K562 (cell line): Measurements from ENCODE around the gene IP6K1. TPM values are rescaled to one million over a fixed set of nuclear protein-coding genes. Genes with fewer than 3 reads are reported as not detected.

Experiments used
- ATAC-seq: fragments of 200-7000 bp; cut with Tn5 transposase; 3 replicates; pipeline ENCODE4 v1.9.1; 2020; ENCODE audit warnings: moderate library complexity
- BruUV-seq: library from RNA; stranded (reverse); fragments of 400-500 nt; replicated peaks from 2 replicates; lab custom pipeline; 2021; lab: Mats Ljungman, UMichigan
- CTCF ChIA-PET: fragments of 300-600 bp; formaldehyde crosslinking; extraction: SDS; loops from one replicate; lab custom pipeline; 2021; ENCODE audit warnings: low intra/inter-chr PET ratio; lab: Yijun Ruan, JAX
- POLR2A ChIA-PET: fragments of 300-600, 350-650 bp; sonication (Branson Sonifier 250); formaldehyde crosslinking; extraction: SDS; loops from one replicate; lab custom pipeline; 2021; ENCODE audit warnings: antibody characterized with exemption, inconsistent platforms; lab: Yijun Ruan, JAX
- DNase-seq, 4 experiments: peaks; one replicate each; pipeline versions ENCODE4 v3.0.0 to v3.0.0-alpha.2; 2011 to 2018; ENCODE audit warnings: low spot score in 3 of 4, mixed read lengths in 3 of 4; ENCODE audit errors: extremely low read depth in 1 of 4
- FAIRE-seq: peaks from 2 replicates; lab custom pipeline; 2011; peaks lifted over from hg19 to GRCh38; lab: Jason Lieb, UNC
- H2AFZ ChIP-seq: 2 replicates; pipeline ENCODE4 v1.6.0; 2011; ENCODE audit warnings: low read depth, low read length, control low read depth, inconsistent platforms
- H3K27ac ChIP-seq: fragments of 200-600 bp; 3 replicates; pipeline ENCODE4 v1.8.0; 2011; ENCODE audit warnings: low read depth, mild to moderate bottlenecking, control low read depth, inconsistent platforms, low read length, moderate library complexity, mixed read lengths; ENCODE audit errors: extremely low read depth
- H3K27me3 ChIP-seq, 2 experiments: fragments of 300-600 bp in 1 of 2; 2 replicates in 1 of 2; 3 replicates in 1 of 2; pipeline versions ENCODE4 v1.6.0 to v1.8.0; 2011; ENCODE audit warnings: inconsistent platforms in 2 of 2, low read length in 2 of 2, mild to moderate bottlenecking in 1 of 2, mixed read lengths in 1 of 2, moderate library complexity in 1 of 2; ENCODE audit not compliant: control insufficient read depth in 2 of 2, insufficient read depth in 2 of 2
- H3K36me3 ChIP-seq: fragments of 300-600 bp; 3 replicates; pipeline ENCODE4 v1.8.0; 2011; ENCODE audit warnings: mild to moderate bottlenecking, low read length, inconsistent platforms; ENCODE audit not compliant: control insufficient read depth, insufficient read depth
- H3K4me1 ChIP-seq, 2 experiments: fragments of 200-600 bp in 1 of 2; replicated peaks in 1 of 2; 2 replicates in 1 of 2; 3 replicates in 1 of 2; pipeline versions ENCODE4 v1.5.1 to v1.8.0; 2011; ENCODE audit warnings: inconsistent platforms in 2 of 2, low read length in 2 of 2, mild to moderate bottlenecking in 1 of 2, mixed read lengths in 1 of 2, moderate library complexity in 1 of 2; ENCODE audit not compliant: control insufficient read depth in 2 of 2, insufficient read depth in 2 of 2
- H3K4me2 ChIP-seq: 2 replicates; pipeline ENCODE4 v1.6.1; 2011; ENCODE audit warnings: low read length, control low read depth, inconsistent platforms, mixed read lengths; ENCODE audit not compliant: insufficient read depth
- H3K4me3 ChIP-seq: fragments of 200-600 bp; sonication (generic), shearing (Covaris generic); 2 replicates; pipeline ENCODE4 v1.5.1; 2016; ENCODE audit warnings: control low read depth, inconsistent platforms
- H3K79me2 ChIP-seq: fragments of 200-600 bp; 3 replicates; pipeline ENCODE4 v1.8.0; 2011; ENCODE audit warnings: low read length, inconsistent platforms; ENCODE audit not compliant: control insufficient read depth, insufficient read depth
- H3K9ac ChIP-seq, 2 experiments: 2 replicates each; pipeline versions ENCODE4 v1.6.0 to v1.6.1; 2011; ENCODE audit warnings: low read depth in 2 of 2, low read length in 2 of 2, control low read depth in 1 of 2, inconsistent platforms in 1 of 2, mild to moderate bottlenecking in 1 of 2, mixed read lengths in 1 of 2; ENCODE audit not compliant: insufficient read depth in 1 of 2
- H3K9me1 ChIP-seq: one replicate; pipeline ENCODE4 v1.6.0; 2011; ENCODE audit warnings: inconsistent platforms, mild to moderate bottlenecking, low read length, moderate library complexity; ENCODE audit not compliant: control insufficient read depth, insufficient read depth
- H3K9me3 ChIP-seq: replicated peaks from 2 replicates; pipeline ENCODE4 v1.5.1; 2011; ENCODE audit warnings: low read depth, low read length, inconsistent platforms; ENCODE audit not compliant: control insufficient read depth, insufficient read depth
- H4K20me1 ChIP-seq: replicated peaks from 2 replicates; pipeline ENCODE4 v1.6.1; 2011; ENCODE audit warnings: low read length, inconsistent platforms, mixed read lengths; ENCODE audit not compliant: control insufficient read depth, insufficient read depth
- ARID1B ChIP-seq: fragments of 450-650 bp; IDR thresholded peaks from 2 replicates; pipeline ENCODE4 v1.6.1; 2016; ENCODE audit warnings: antibody characterized with exemption, mild to moderate bottlenecking, inconsistent platforms
- CHCHD3 ChIP-seq: fragments of 250-450 bp; sonication (Bioruptor Pico); IDR thresholded peaks from 2 replicates; pipeline ENCODE4 v2.1.2; 2022; ENCODE audit warnings: mild to moderate bottlenecking
- DLX4 ChIP-seq: fragments of 250-450 bp; sonication (Bioruptor Pico); IDR thresholded peaks from 2 replicates; pipeline ENCODE4 v1.6.1; 2021; ENCODE audit warnings: mild to moderate bottlenecking
- ETV6 ChIP-seq, 3 experiments: fragments of 150-350 bp in 1 of 3; sonication (generic) in 1 of 3; formaldehyde crosslinking in 1 of 3; IDR thresholded peaks; 2 replicates each; pipeline versions ENCODE4 v1.6.1 to v1.8.0; 2014 to 2022; ENCODE audit warnings: borderline replicate concordance in 2 of 3, low read depth in 2 of 3, antibody characterized with exemption in 1 of 3, low read length in 1 of 3, mild to moderate bottlenecking in 1 of 3, missing genetic modification reagents in 1 of 3
- GATAD2A ChIP-seq: fragments of 450-650 bp; IDR thresholded peaks from 2 replicates; pipeline ENCODE4 v1.6.1; 2017
- NCOA6 ChIP-seq: fragments of 450-650 bp; IDR thresholded peaks from 2 replicates; pipeline ENCODE4 v1.6.1; 2017; ENCODE audit warnings: mild to moderate bottlenecking
- POLR2G ChIP-seq: fragments of 200-400 bp; formaldehyde crosslinking; IDR thresholded peaks from 2 replicates; pipeline ENCODE4 v1.6.1; 2017; ENCODE audit warnings: low read depth, mild to moderate bottlenecking, antibody characterized with exemption, low read length, moderate library complexity
- RBFOX2 ChIP-seq: fragments of 200-400 bp; formaldehyde crosslinking; IDR thresholded peaks from 2 replicates; pipeline ENCODE4 v1.6.1; 2017; ENCODE audit warnings: low read depth, mild to moderate bottlenecking, low read length, moderate library complexity
- SRSF7 ChIP-seq: fragments of 200-400 bp; formaldehyde crosslinking; optimal IDR thresholded peaks from 2 replicates; pipeline ENCODE3; 2017; ENCODE audit warnings: mild to moderate bottlenecking, low read depth, low read length
- TBP ChIP-seq: optimal IDR thresholded peaks from 2 replicates; pipeline ENCODE3; 2011; ENCODE audit warnings: low read depth, low read length, improper control_type of control experiment
- ZBTB26 ChIP-seq: fragments of 450-650 bp; formaldehyde crosslinking; IDR thresholded peaks from 2 replicates; pipeline ENCODE4 v1.4.0; 2022; ENCODE audit warnings: missing genetic modification characterization
- ZNF707 ChIP-seq: fragments of 250-450 bp; sonication (Bioruptor Pico); conservative IDR thresholded peaks from 2 replicates; pipeline ENCODE4 v1.8.0; 2022; ENCODE audit warnings: inconsistent platforms, mild to moderate bottlenecking, moderate library complexity
- WGBS: fragments of 100-300 bp; shearing (Covaris generic); methylation state at CpG from one replicate; pipeline ENCODE4 v1.1.6; 2016; ENCODE audit warnings: low coverage, mixed read lengths; ENCODE audit not compliant: insufficient coverage; ENCODE audit errors: missing lambda C conversion rate; 5-methylcytosine and 5-hydroxymethylcytosine counted together
- in situ Hi-C: fragments of 300-500 bp; cut with MboI; formaldehyde crosslinking; loops from 4 replicates; pipeline ENCODE4 v1.15.0; 2018; ENCODE audit warnings: inconsistent platforms, mixed read lengths
- intact Hi-C: fragments of 100-400 bp; cut with micrococcal nuclease; formaldehyde crosslinking; loops from 2 replicates; pipeline ENCODE4 v1.14.2; 2022
- polyA plus RNA-seq, 8 experiments: library from polyadenylated mRNA; depleted of rRNA in 4 of 8; stranded (reverse) in 5 of 8; unstranded in 3 of 8; fragments of >200 nt; fragmentation: Nextera tagmentation in 2 of 8; fragmentation: Illumina TruSeq in 1 of 8; extraction: Ambion mirVana in 2 of 8; extraction: Trizol in 1 of 8; gene quantifications; 2 replicates each; pipeline versions ENCODE4 v1.2.1 to v1.2.3, GENCODE V29; 2011 to 2014; ENCODE audit warnings: inconsistent platforms in 1 of 8, missing spikeins in 1 of 8
- total RNA-seq, 7 experiments: library from RNA; depleted of rRNA in 6 of 7; stranded (reverse); fragments of >200 nt in 6 of 7; fragmentation: Illumina TruSeq in 2 of 7; extraction: Trizol in 2 of 7; gene quantifications; 2 replicates each; pipeline versions ENCODE4 v1.2.1 to v1.2.3, GENCODE V29; 2011 to 2021; ENCODE audit warnings: low replicate concordance in 1 of 7

IP6K1 gene
- total and polyA plus RNA-seq, 9 of the 15 experiments (the other 6 are each of a cell fraction or from before 2014, with no cell fraction given) = 0.46 to 29.2 (median 13.1) TPM

- peaks cover 2 to 41% of the 10 kb centered on the region in 2 experiments; a peak in 4 of 5 replicates for H3K4me1 ChIP-seq
- ChIA-PET CTCF (no interaction called here), POLR2A (interaction anchor here (0.7 kb wide), 1 partner anchor 8 kb away, joined by 3 read pairs; no protein-coding TSS in a partner anchor)
- no peaks in the 10 kb centered on the region for H3K9me3 ChIP-seq
- no peak for FAIRE-seq
- no TSS peak for BruUV-seq
- ATAC-seq = no peak
- WGBS = 52% methylated on average over 5 of the region's 8 CpGs
- TF ChIP-seq NCOA6 = no peak
- TF ChIP-seq CHCHD3 (CRISPR knock-in tag) = no peak
- no peak for TF ChIP-seq ARID1B
- no peaks in the 10 kb centered on the region for H3K9me1 ChIP-seq
- in situ Hi-C loops = no loop called here
- peaks cover 67% of the 10 kb centered on the region; the same call in 2 of the 3 replicates for H3K36me3 ChIP-seq
- peak overlapping the region; percentile 99 for H3K4me3 ChIP-seq
- H2AFZ ChIP-seq = no peak overlapping the region
- H3K9ac ChIP-seq = peak overlapping the region; percentile 95 to 100
- peak overlapping the region; percentile 93 for H3K4me2 ChIP-seq
- H4K20me1 ChIP-seq = 0 out of 2 replicates have a peak, but pooled peaks cover 3% of the 10 kb centered on the region
- peak overlapping the region; percentile 90; the same call in 2 of the 3 replicates for H3K27ac ChIP-seq
- H3K79me2 ChIP-seq = peaks cover 12% of the 10 kb centered on the region
- intact Hi-C loops = loop anchor here (5.0 kb wide), 1 partner anchor 114 kb away; no protein-coding TSS in a partner anchor
- H3K27me3 ChIP-seq = no peaks in the 10 kb centered on the region
- DNase-seq = no peak
These were observed 63.4 kb downstream of the IP6K1 start for GRCh38 chr3:49722896-49723295.

GRCh38 chr3:49721896-49722781 lies 64.2 kb downstream of the IP6K1 start:
- BruUV-seq = no TSS peak
- no peak for FAIRE-seq
- no peak for ATAC-seq
- peak overlapping the region; percentile 93; the same call in 1 of the 2 replicates for H3K4me2 ChIP-seq
- peak overlapping the region; percentile 95 to 100; a peak in 3 of 4 replicates for H3K9ac ChIP-seq
- H3K36me3 ChIP-seq = peaks cover 63% of the 10 kb centered on the region; the same call in 2 of the 3 replicates
- H2AFZ ChIP-seq = no peak overlapping the region
- DNase-seq = no peak
- H3K9me1 ChIP-seq = no peaks in the 10 kb centered on the region
- no peaks in the 10 kb centered on the region for H3K27me3 ChIP-seq
- ChIA-PET CTCF (no interaction called here), POLR2A (no interaction called here)
- H3K4me1 ChIP-seq = peaks cover 2 to 41% of the 10 kb centered on the region in 2 experiments; a peak in 4 of 5 replicates
- peaks cover 12% of the 10 kb centered on the region for H3K79me2 ChIP-seq
- 93% methylated on average over 15 of the region's 26 CpGs for WGBS
- intact Hi-C loops = loop anchor here (5.0 kb wide), 1 partner anchor 115 kb away; no protein-coding TSS in a partner anchor
- peak overlapping the region; percentile 99 for H3K4me3 ChIP-seq
- in situ Hi-C loops = no loop called here
- peak overlapping the region; percentile 90; the same call in 1 of the 3 replicates for H3K27ac ChIP-seq
- 0 out of 2 replicates have a peak, but pooled peaks cover 3% of the 10 kb centered on the region for H4K20me1 ChIP-seq
- H3K9me3 ChIP-seq = no peaks in the 10 kb centered on the region
- peak; percentile 74; the same call in 1 of the 2 replicates for TF ChIP-seq POLR2G
- TF ChIP-seq TBP = no peak
- no peak for TF ChIP-seq DLX4 (CRISPR knock-in tag)
- TF ChIP-seq ZBTB26 (CRISPR knock-in tag) = no peak
- TF ChIP-seq ZNF707 = no peak
- TF ChIP-seq RBFOX2 = peak; percentile 53; the same call in 1 of the 2 replicates
- no peak for TF ChIP-seq ETV6 (IDR thresholded peaks at IDR 0.05; ENCODE audit: borderline replicate concordance in 1 of 2, low read depth in 2 of 2, low read length in 1 of 2)
- TF ChIP-seq ETV6 (CRISPR knock-in tag; IDR thresholded peaks at IDR 0.05; ENCODE audit: borderline replicate concordance) = no peak
- no peak for TF ChIP-seq GATAD2A
- TF ChIP-seq SRSF7 = no peak
